ENCODE measurements around the gene PLPP3. TPM values are rescaled to one million over a fixed set of nuclear protein-coding genes. Genes with fewer than 3 reads are reported as not detected.
A peak's percentile ranks its signal among the peaks of the same experiment; 100 is the strongest.

PLPP3 gene
- total and polyA plus RNA-seq, 12 donors, result 16.2 to 136 (median 77.8) TPM

DNA sequence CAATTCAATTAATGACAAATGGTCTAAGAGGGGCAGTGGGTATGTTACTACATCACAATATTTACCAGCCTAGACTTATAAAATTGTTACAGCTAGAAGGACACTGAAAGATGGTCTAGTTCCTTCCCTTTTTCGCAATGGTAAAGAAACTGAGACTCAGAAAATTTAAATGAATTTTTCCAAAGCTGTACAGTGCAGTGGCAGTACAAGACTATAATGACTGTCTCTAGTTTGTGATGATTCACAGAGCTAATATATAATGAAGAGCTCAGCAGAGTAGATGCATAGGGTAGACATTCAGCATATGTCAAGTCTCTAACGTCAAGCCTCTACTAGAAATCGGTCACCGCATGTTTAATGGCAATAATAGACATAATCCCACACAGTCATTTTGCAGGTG is 4.6 kb downstream of the PLPP3 start:
- Histone ChIP-seq H3K27me3 (no peaks in the 10 kb centered on the region), H3K4me1 (peaks cover 3 to 74% (median 58%) of the 10 kb centered on the region in 9 donors), H3K9me3 (no peaks in the 10 kb centered on the region), H3K27ac (peak overlapping the region in 9 of 10 donors; percentile 30 to 99 (median 98)), H3K36me3 (no peaks in the 10 kb centered on the region), H3K4me3 (peak overlapping the region in 9 of 10 donors; percentile 76 to 98 (median 94))
- 49 to 62% methylated on average over 4 of the region's 4 CpGs for WGBS, 2 donors
- ATAC-seq (no peak), DNase-seq (no peak)
- intact Hi-C loops (cut with DNase I), result loop anchor here (5.0 to 10.0 kb wide), 25 partner anchors 37 to 870 kb away; no protein-coding TSS in a partner anchor
- TF ChIP-seq, protein P1, sequence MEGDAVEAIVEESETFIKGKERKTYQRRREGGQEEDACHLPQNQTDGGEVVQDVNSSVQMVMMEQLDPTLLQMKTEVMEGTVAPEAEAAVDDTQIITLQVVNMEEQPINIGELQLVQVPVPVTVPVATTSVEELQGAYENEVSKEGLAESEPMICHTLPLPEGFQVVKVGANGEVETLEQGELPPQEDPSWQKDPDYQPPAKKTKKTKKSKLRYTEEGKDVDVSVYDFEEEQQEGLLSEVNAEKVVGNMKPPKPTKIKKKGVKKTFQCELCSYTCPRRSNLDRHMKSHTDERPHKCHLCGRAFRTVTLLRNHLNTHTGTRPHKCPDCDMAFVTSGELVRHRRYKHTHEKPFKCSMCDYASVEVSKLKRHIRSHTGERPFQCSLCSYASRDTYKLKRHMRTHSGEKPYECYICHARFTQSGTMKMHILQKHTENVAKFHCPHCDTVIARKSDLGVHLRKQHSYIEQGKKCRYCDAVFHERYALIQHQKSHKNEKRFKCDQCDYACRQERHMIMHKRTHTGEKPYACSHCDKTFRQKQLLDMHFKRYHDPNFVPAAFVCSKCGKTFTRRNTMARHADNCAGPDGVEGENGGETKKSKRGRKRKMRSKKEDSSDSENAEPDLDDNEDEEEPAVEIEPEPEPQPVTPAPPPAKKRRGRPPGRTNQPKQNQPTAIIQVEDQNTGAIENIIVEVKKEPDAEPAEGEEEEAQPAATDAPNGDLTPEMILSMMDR (IDR thresholded peaks at IDR 0.05), result no peak

DNA sequence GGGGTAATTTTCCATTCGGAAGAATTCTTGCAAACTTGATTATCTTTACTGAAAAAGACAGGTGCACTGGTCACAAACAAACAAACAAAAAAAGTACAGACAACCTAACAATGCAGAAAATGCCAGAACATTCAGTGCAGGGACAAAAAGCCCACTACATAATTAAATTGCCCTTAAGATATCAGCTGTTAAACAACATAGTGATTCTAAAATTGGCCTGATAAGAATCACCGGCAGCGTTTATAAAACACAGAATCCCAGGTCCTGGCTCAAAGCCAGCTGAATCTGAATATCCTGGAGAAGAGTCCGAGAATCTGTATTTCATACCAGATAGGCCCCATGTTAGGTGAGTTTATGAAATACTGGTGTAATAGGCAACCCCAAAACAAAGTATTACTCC is 6.1 kb downstream of the PLPP3 start:
- no peaks in the 10 kb centered on the region for H3K27me3 ChIP-seq
- no peak for ATAC-seq
- TF ChIP-seq, protein P1 (IDR thresholded peaks at IDR 0.05), result no peak
- intact Hi-C loops (cut with DNase I), result loop anchor here in 9 of 10 donors (5.0 to 10.0 kb wide), 12 partner anchors 36 to 869 kb away; no protein-coding TSS in a partner anchor
- WGBS, 2 donors, result 18 to 22% methylated on average over 4 of the region's 4 CpGs
- H3K4me1 ChIP-seq, result peaks cover 3 to 86% (median 70%) of the 10 kb centered on the region in 9 donors
- H3K27ac ChIP-seq, result peak overlapping the region; percentile 4 to 99 (median 53)
- no peaks in the 10 kb centered on the region for H3K36me3 ChIP-seq
- no peaks in the 10 kb centered on the region for H3K9me3 ChIP-seq
- peak overlapping the region in 7 of 10 donors; percentile 1 to 98 (median 31) for H3K4me3 ChIP-seq
- peak in 1 of 2 donors; percentile 47 for DNase-seq

DNA sequence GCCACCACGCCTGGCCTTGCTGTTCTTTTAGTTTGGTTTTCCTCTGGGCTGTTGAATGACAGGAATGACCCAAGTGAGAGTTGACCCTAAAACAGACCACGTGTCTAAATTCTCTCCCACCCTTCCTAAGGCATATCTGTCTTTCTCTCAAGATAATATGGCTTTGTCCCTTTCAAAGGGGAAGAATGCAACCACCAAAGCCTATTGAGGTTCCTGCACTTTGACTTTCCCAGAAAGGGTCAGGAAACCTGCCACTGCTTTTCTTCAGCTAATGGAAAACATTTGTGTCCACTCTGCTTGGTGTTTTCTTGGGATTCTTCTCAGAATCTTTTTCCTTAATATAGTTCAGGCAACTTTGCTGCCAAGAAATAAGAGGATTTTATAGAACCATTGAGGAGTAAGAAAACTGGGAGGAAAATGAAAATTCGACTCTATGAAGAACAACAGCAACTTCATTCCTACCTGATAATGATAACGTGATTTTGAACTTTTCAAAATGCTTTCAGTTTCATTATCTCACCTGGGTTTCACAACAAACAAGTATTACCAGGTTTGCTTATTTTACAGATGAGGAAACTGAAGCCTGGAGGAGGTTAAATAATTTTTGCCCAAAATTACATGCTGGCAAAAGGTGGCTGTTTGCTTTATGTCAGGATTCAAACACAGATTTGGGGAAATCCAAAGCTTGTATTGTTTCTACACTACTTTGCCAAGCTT is 6.9 kb downstream of the PLPP3 start:
- Histone ChIP-seq H3K27me3 (no peaks in the 10 kb centered on the region), H3K27ac (peak overlapping the region in 9 of 10 donors; percentile 11 to 99 (median 41)), H3K36me3 (no peaks in the 10 kb centered on the region), H3K4me1 (peaks cover 3 to 95% (median 78%) of the 10 kb centered on the region in 9 donors), H3K9me3 (no peaks in the 10 kb centered on the region), H3K4me3 (peak overlapping the region in 5 of 10 donors; percentile 20 to 98 (median 94))
- ATAC-seq (no peak), DNase-seq (no peak)
- TF ChIP-seq, protein P1 (IDR thresholded peaks at IDR 0.05), result no peak
- intact Hi-C loops (cut with DNase I), result loop anchor here in 9 of 10 donors (5.0 to 10.0 kb wide), 12 partner anchors 35 to 868 kb away; no protein-coding TSS in a partner anchor
- 44 to 47% methylated on average over 4 of the region's 4 CpGs for WGBS, 2 donors

DNA sequence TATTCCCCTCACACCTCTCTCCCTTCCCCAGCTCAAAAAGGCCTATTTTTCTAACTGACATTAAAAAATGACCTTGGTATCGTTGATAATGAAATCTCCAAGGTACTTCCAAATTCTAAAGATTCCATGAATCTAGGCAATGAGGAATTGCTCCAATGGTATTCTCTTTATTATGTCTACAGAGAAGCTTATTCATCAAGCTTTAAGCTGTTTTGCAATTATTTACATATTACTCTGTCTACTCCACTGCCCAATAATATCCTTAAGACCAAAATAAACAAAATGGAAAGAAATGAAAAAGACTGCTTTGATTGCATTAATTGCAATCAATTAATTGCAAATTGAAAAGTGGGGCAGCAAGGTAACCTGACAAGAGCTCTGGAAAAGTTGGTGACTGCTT is 7.9 kb downstream of the PLPP3 start:
- no peaks in the 10 kb centered on the region for H3K36me3 ChIP-seq
- peaks cover 3 to 99% (median 85%) of the 10 kb centered on the region in 9 donors for H3K4me1 ChIP-seq
- TF ChIP-seq, protein P1 (IDR thresholded peaks at IDR 0.05), result no peak
- peak overlapping the region in 5 of 10 donors; percentile 12 to 98 (median 26) for H3K27ac ChIP-seq
- ATAC-seq, result no peak
- intact Hi-C loops (cut with DNase I), result loop anchor here in 9 of 10 donors (5.0 to 10.0 kb wide), 12 partner anchors 34 to 867 kb away; no protein-coding TSS in a partner anchor
- no peaks in the 10 kb centered on the region for H3K27me3 ChIP-seq
- 66 to 68% methylated on average over 1 of the region's 1 CpG for WGBS, 2 donors
- no peak overlapping the region for H3K4me3 ChIP-seq
- no peak for DNase-seq
- no peaks in the 10 kb centered on the region for H3K9me3 ChIP-seq
